Stimulated activated CD8-positive, alpha-beta memory T cell treated with anti-CD3 and anti-CD28 coated beads, Interleukin-15, amount 100 ng/mL, for 24 hours (primary cell): ENCODE data around the gene POLR2M.

Experiments used
- DNase-seq: peaks from one replicate; pipeline ENCODE4 v3.0.0-alpha.2; 2020; ENCODE audit warnings: low read depth

POLR2M gene

DNA sequence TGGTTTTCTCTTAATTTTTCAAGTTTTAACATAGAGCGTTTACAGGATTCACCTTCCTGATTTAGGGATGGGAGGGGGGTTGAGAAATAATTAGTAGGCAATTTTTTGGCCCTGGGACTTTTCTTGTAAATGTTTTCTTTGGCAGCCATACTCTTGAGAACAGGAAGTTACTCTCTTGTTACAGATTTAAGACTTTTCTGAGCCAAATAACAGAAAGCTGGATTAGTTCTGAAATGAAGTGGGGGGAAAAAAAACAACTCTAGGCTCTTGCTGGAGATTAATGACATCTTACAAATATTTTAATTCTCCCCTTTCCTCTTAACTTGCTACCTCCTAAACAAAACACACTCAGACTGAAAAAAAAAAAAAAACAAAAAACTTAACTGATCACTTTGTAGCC is 13.8 kb upstream of the POLR2M start:
- DNase-seq, result no peak

DNA sequence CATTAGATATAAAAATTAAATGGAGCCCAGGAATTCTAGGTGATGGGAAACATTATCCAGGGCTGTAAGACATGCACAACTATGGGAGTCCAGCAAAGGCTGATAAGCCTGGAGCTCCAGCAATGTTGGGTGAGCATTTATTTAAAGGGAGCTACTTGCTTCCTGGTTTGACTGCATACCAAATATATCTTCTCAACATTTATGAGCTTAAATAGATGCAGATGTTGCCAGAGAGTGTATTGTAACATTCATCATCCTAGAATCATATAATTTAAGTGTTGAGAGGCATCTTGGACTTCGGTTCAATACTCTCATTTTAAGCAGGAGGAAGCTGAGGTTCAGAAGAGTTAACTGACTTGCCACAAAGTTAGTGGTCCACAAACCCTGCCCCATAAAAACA is 12.2 kb upstream of the POLR2M start:
- no peak for DNase-seq

DNA sequence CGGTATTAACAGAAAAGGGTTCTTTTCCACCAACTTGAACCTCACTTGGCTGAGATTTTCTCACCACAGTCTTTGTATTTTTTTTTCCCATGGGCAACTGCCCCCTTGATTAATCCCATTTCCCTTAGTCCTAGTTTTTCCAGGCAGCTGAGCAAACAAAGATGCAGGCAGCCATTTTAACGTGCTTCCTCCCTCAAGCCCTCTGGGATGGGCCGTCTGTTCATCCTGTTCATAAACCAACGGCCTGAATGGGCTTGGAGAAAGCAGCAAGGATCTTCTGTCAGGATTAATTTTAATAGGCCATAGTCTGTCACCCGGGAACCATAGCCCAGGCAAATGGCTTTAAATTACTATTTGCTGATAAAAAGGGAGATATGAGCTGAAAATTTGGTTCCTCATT is 10.4 kb upstream of the POLR2M start:
- no peak for DNase-seq

DNA sequence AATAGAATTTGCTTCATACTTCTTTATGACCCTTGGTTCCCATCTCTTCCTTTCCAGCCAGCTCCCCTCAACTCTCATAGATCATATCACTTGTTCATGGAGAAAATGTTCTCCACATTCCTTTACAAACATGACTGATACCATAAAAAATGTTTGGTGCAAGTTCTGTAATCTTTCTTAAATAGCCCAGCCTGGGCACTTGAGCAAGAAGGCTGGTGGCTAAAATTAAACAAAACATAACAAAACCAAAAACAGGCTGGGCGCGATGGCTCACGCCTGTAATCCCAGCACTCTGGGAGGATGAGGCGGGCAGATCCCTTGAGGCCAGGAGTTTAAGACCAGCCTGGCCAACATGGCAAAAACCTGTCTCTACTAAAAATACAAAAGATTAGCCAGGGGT is 8.9 kb upstream of the POLR2M start:
- DNase-seq, result no peak

DNA sequence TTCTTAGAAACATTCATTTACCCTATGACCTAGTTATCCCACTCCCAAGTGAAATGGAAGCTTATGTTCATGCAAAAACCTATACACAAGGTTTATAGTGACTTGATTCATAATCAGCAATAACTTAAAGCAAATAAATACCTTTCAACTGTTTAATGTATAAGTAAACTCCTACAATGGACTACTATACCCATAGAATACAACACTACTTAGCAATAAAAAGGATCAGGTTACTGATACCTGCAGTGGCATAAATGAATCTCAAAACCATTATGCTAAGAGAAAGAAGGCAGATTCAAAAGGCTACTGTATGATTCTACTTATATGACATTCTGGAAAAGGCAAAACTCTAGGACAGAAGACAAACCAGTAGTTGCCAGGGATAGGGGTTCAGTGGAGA is 8.3 kb upstream of the POLR2M start:
- no peak for DNase-seq

DNA sequence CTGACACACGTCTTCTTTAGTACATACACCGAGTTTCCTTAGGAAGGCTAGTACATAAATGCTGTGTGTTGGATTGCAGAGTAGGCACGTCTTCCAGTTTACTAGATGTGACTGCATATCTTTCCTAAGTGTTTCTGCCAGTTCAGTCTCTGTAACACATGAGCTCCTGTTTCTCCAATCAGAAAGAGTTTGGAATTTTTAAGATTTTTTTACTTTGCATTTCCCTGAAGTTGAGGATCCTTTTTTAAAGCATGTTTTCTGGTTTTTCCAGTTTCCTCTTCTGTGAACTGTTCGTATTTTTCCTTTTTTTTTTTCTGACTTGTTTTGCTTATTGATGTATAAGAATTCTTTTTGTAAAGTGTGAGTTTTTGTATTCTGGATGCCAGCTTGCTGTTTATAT is 7.5 kb upstream of the POLR2M start:
- DNase-seq, result no peak

DNA sequence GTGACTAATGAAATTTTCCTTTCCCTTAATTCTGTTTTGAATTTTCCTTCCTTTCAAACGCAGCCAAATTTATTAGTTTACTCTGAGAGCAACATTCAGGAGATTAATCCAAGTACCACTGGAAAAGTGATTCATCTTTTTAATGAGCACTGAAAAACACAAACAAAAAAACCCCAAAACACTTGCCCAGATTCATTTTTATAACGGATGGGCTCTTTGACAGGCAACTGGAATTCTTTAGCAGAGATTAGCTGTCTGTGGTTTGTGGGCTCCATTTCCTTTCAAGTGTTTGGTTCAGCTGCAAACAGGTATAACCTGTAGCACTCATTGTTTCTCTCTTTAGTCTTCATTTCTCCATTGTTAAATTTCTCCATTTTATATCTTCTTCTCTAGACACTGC is 3.1 kb upstream of the POLR2M start:
- DNase-seq, result no peak

DNA sequence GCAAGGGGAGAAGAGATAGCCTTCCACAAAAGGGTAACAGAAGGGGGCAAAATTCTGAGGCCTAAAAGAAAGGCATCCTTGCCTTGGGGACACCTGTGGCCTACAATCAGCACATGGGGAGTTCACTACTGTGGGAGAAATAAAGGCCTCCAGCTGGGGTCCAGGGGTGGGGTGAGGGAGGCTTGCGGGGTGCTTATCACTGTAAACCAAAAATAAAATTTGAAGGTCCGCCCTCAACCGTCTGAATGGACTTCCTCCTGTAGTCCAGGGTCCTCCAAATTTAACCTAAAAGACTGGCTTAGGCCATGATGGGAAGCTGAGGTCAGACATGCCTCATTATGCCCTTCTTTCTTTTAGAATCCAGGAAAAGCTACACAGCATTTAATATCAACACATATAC is 2.1 kb upstream of the POLR2M start:
- DNase-seq, result no peak

DNA sequence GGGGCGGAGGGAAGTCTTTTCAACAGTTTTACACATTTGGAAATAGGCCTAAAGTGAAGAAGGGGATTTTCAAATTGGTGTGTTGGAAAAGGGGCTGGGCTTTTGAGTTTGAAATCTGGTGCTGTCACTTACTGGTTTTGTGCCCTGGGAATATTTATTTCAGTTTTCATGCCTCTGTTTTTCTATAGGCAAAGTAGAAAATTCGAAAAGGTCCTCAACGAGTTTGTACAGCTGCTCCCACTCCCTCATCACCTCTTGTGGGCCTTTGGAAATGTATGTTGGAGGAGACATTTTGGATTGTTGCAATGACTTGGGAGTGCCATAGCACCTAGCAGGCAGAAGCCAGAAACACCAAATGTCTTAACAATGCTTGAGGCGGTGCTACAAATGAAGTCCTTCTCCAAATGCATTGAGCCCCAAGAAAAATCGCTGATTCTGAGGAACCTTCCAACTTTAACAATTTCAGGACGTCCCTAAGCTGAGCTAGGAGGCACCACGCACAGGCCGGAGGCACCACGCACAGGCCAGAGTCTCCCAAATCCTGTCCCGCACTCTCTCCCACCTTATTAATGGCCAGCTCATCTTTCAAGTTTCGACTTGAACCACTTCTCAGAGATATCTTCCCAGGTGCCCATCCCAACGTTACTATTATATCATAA is 639 bp upstream of the POLR2M start:
- no peak for DNase-seq

DNA sequence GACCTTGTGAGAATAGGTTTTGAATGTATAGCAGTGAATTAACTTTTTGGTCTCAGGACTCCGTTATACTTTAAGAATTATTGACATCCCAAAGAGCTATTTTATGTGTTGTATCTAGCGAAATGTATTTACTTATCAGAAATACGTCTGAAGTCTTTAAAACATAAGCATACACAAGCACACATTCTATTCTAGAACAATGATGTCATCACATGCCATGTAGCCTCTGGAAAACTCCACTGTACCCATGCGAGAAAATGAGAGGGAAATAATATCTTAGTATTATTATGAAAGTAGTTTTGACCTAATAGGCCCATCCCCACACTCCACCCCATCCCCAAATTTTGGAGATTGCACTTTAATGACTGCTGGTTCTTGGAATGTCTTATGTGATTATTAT is 1.5 kb downstream of the POLR2M start:
- DNase-seq, result no peak

DNA sequence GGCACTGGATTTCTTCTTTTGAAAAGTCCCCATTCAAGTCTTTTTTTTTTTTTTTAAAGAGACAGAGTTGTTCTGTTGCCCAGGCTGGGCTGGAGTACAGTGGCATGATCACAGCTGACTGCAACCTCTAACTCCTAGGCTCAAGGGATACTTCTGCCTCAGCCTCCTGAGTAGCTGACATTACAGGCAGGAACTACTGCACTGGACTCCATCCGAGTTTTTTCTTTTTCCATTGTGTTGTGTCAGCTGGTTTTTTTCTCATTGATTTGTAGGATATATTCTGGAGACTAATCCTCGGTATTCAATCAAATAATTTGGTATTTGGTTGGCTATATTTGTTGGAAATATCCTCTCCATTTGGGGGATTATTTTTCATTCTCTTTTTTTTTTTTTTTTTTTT is 11.8 kb downstream of the POLR2M start:
- no peak for DNase-seq

DNA sequence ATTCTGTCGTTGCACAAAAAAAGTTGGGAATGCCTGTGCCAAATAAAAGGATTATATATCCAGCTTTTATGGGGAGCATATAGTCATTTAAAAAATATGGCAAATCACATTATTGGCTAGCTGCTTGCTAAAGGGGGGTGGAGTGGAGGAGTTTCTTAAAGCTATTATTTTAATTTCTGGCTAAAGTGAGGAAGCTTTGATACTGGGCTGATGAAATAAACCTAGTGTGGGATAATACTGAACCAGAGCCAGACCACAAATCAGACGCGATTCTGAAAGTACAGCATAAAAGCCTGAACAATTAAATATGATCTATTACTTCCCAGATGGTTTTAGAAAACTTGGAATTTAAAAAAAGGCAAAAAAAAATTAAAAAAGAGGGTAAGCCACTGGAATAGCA is 14.4 kb downstream of the POLR2M start:
- no peak for DNase-seq

DNA sequence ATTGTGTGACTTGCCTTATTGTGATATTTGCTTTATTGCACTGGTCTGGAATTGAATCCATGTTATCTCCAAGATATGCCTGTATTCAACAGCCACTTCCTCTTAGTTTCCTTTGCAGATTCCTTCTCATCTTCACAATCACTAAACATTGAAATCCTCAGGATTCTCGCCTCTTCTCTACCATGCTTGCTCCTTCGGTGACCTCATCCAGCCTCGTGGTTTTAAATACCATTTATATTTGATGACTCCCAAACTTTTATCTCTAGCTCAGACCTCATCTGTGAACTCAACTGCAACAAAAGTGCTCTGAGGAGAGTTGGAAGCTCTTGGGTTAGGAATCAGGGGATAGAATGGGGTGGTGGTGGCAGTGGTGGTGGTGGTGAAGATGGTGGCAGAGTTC is 19.9 kb downstream of the POLR2M start:
- DNase-seq, result no peak

DNA sequence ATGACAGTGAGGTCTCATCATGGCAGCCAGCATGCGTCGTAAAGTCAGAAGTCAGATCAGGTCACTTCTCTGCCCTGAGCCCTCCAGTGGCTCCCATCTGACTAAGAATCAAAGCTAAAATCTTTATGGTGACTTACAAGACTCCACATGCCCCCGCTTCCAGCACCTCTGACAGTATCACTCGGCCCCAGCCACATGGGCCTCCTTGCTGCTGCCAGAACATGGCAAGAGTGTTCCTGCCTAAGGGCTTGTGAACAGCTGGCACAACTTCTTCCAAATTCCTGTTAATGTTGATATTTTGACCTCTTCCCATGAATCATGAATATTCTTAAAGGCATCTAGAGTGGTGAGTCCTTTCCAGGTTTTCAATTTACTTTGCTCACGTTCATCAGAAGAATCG is 20.5 kb downstream of the POLR2M start:
- DNase-seq, result no peak

DNA sequence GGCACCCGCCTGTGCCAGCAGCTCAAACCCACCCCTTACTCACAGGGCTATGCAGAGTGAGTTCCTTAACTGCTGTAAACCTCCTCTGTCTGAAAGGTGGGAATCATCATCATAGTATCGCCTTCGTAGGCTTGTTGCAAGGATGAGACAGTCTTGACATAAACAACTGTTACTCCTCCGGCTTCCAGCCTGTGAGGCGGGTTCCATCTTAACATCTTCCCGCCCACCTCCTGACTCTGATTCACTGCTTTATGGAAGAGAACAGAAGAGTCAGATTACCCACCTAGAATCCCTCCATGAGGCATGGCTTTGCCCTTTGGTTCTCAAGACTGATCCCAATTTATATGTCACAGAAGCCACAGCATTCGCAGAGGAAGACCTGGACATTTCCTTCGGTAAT is 21.9 kb downstream of the POLR2M start:
- no peak for DNase-seq

DNA sequence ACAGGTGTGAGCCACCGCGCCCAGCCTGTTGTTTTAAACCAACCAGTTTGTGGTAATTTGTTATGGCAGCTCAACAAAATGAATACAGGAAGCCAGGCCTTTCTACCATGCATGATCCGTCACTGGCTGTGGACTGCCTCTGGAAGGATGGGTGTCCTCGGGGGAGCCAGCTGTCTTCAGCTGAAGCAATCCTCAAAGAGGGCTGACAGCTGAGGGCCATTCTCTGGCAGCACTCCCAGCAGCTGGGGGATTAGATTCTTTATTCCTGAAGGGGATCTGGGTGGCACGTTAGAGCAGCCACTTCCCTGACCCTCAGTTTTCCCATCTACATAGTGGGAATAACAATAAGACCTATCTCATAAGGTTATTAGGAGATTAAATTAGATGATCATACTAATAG is 24.4 kb downstream of the POLR2M start:
- no peak for DNase-seq

DNA sequence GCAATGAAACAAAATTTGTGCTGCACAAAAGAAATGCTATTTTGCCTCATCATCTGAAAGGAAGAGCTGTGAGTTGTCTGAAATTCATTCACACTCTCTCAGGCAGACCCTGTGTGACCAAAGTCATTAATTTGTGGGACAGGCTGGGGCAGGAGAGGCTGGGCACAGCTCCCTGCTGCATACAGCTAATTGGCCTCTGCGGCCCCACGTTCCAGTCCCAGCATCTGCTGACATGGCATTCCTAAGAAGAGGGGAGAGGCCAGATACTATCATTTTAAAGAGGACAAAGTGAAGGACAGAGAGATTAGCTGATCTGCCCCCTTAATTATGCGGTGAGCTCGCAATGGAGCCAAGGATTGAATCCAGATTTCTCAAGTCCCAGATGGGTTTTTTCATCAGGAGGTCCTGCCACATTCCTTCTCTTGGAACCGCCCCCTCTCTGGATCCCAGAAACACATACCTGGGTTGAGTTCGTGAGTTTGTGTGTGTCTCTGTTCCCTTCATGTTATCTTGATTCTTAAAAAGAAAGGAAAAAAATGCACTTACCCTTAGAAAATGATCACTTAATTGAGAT is 25.1 kb downstream of the POLR2M start:
- no peak for DNase-seq

DNA sequence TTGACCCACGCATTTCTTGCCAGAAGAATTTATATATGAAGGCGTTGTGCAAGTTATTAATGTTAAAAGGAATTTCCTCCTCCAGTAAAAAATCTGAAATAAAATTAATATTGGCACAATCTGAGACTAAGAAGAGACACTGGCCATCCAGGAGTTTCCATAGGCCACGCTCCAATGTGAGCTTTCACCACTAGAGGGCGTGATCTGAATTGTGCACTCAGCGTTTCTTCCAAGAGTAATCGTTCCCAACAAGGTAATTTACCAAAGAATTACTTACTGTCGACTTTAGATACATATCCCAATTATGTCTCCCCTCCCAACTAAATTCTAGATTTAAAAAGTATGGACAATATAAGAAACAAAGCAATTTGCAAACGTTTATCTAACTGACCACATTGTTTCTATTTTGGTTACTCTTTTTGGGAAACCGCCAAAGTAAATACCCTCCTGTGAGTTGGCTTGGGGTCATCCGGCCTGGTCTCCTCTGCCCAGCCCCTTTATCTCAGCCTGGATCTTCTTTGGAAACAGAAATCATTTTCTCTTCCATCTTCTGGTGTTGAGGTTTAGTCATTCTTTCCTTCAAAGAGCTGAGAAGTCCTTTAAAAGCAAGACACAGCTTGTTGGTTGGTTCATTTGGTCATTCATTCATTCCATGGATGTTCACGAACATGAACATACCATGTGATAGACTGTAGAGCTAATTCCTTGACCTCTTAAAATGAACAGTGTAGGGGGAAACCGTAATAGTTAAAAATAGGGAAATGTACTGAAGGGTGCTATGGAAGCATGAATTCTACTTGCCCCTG is 26.2 kb downstream of the POLR2M start:
- DNase-seq, result peak; percentile 15

DNA sequence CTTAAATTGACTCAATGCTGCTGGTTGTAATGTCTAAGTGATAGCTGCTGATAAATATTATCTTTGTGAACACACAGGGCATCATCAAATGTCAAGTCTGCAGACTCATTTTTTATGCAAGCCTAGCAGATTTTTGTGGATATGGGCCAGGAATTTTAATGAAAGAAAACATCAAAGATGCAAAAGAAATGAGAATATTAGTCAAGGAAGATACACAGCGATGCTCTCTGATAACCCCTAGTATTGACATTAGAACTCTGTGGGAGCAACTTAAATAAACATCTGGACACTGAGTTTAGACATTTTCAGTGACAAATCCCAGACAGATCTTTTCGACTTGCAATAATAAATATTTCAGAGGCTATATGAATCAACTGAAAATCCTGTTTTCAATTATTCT is 28.3 kb downstream of the POLR2M start:
- no peak for DNase-seq

DNA sequence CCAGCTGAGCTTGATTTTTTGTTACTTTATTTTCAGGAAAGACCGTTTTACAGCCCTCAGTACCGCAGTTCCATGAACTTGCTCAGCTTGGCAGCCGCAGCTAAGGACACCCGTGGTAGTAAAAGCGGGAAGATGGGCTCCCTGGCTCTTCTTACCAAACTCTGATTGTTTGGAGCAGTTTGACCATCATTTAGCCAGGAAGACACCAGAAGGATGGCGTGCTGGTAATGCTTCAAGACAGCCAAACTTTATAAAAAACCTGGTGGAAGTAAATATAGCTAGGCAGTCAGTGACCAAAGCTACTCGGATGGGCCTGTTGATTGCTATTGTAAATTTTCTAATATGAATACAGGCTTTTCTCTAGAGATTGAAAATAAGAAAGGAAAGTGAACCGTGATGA is 28.9 kb downstream of the POLR2M start:
- no peak for DNase-seq

DNA sequence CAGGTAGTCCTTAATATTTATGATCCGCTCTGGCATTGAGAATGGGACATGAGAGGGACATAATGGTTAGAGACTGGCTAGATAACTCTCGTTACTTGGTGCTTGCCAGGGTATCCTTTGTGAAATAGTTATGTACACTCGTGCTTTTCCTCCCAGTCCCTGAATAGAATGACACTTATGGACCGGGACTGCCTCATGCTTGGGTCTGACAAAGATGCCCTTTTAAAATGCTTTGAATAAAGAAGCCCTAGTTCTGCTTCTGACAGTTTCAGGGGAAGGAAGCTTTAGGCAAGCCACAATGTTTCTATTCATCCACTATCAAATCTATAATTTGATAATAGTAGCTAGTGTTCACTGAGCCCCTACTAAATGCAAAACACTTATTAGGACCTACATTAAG is 29.4 kb downstream of the POLR2M start:
- DNase-seq, result no peak

DNA sequence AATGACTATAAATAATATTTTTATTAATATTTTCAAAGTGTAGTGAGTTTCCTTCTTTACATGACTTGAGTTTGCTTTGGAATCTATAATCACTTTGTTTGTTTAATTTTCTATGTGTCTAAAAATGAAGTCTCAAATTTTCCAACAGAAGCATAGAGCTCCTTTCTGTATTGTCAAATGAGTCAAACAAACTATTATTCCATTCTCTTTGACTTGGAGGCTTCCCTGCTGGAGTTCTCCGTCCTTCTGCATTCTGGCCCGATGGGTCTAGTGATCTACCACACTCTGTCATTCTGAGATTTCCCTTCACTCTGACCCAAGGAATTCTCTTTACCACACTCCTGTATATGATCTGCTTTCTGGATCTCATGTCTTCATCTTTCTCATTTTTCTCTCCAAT is 30.1 kb downstream of the POLR2M start:
- no peak for DNase-seq

DNA sequence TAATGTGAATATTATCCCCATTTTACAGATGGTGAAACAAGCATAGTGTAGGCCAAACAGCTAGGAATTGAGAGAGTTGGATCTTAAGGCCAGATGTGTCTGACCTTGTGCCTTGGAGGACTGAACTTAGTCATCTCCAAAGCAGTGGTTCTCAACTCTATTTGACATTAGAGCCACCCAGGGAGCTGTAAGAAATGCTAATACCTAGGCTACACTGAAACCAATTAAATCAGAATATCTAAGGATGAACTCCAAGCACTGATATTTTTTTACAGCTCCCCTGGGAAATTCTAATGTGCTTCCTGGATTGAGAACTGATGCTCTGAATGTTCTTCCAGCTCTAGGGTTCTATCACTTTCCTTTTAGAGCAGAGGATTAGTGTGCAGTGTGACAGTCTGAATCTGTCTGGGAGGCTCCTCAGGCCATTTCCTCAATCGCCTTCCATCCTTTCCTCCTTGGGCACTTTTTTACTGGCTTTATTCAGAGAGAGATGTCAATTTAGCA is 32.3 kb downstream of the POLR2M start:
- no peak for DNase-seq

DNA sequence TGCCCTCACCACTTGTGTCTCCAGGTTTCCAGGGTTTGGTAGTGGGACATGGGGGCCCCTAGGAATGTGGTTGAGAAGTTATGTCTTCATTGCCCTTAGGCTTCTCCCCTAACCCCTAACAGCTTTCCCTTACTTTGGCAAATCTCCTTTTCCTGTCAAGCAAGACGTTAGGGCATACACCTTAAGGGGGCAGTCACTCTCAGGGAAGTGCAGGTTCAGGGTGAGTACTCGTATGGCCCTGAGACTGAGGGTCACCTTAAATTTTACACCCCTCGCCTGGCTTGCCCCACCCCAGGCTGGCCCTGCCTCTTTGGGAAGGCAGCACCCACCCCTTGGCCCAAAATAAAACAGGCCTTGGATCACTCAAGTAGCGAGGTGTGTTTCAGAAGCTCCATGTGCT is 33.5 kb downstream of the POLR2M start:
- no peak for DNase-seq
